GM19324 (cell line): ENCODE results near the gene TMEM82.

Experiments
- ATAC-seq: cut with Tn5 transposase; IDR thresholded peaks from one replicate; pipeline ENCODE4 v1.9.1; 2021; ENCODE audit warnings: mild to moderate bottlenecking, moderate library complexity; ENCODE audit not compliant: unreplicated experiment, low FRiP score

TMEM82 gene

DNA sequence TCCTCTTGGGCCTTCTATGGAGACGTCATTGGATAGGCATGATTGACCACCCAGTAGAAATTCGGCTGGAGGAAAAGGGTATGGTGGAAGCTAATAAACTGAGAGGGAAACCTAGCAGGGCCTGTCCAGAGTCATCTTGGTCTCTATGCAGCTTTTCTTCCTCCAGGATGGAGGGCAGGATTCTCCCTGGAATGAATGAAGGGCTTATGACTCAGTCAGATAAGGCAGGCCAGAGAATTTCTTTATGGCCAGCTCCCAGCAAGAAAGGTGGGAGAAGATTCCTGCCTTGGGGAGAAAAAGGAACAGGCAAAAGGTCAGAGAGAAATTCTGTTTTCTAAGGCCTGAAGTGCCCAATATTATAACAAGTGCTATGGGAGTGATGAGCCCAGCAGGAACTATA is 33.4 kb downstream of the TMEM82 start:
- ATAC-seq, result no peak

DNA sequence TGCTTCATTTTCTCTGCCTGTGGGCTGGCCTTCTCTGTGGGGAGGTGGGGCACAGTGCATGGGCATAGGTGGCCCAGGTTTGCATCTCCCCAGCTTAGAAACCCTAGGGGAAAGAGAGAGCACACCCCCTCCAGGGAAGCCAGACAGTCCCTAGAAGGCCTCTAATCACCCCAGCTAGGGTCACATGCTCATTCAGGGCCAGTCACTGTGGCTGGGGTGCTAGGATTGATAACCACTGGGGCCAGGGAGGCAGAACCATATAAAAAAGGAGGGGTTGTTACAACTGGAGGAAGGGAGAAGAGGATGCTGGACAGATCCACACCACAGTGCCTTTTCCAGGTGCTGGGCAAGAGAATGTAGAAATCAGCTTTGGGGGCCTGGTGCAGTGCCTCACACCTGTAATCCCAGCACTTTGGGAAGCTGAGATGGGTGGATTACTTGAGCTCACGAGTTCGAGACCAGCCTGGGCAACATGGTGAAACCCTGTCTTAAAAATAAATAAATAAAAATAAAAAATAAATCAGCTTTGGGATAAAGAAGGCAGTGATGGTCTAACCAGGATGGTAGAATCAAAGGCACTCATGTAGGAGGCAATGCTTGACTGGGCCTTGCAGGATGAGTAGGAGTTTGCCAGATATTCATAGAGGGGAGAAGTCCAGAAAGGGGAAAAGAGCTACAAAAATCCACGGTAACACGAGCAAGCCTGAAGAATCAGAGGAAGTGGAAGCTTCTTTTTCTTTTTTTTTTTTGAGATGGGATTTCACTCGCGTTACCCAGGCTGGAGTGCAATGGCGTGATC is 35.8 kb downstream of the TMEM82 start:
- ATAC-seq, result no peak

DNA sequence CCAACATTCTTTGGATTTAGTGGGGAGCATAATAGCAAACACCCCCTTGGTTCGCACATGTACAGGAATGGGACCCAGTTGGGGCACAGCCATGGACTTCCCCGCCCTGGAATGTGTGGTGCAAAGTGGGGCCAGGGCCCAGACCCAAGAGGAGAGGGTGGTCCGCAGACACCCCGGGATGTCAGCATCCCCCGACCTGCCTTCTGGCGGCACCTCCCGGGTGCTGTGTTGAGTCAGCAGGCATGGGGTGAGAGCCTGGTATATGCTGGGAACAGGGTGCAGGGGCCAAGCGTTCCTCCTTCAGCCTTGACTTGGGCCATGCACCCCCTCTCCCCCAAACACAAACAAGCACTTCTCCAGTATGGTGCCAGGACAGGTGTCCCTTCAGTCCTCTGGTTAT is 43.4 kb downstream of the TMEM82 start:
- no peak for ATAC-seq

DNA sequence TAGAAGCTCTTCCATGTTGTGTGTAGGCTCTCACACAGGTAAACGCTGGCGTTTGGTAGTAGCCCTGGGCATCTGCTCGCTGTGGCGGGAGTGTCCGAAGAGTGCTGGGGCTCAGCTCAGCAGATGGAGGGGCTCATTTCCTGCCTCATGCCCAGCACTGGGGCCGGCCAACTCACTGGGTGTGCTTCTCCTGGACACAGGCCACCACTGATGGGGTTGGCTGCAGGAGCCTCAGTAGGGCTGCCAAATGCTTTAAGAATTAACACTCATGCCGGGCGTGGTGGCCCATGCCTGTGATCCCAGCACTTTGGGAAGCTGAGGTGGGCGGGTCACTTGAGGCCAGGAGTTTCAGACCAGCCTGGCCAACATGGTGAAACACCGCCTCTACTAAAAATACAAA is 44.3 kb downstream of the TMEM82 start:
- no peak for ATAC-seq

DNA sequence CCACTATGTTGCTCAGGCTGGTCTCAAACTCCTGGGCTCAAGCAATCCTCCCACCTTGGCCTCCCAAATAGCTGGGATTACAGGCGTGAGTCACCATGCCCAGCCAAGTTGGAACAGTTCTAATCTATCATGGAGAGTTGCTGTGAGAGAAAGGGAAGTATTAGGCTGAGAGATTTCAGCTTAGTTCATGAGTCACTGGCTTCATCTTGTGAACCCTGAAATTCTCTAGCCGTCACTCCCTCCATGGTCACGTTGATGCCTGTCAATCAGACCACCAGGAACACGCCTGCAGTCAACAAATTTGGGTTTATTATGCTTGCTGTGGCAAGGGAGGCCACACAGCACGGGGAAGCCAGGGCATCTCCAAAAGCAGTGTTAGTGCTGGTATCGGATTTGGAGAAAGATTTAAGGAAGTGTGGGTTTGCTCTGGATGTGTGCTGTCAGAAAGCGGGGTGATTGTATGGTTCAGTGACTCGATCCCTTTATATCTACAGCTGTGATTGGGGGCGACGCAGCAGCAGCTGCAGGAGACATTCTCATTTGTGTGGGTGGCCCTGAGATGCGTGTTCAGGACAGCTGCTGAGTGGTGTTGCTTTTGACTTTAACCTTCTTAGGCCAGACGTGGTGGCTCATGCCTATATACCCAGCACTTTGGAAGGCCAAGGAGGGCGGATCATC is 46.5 kb downstream of the TMEM82 start:
- ATAC-seq, result no peak

DNA sequence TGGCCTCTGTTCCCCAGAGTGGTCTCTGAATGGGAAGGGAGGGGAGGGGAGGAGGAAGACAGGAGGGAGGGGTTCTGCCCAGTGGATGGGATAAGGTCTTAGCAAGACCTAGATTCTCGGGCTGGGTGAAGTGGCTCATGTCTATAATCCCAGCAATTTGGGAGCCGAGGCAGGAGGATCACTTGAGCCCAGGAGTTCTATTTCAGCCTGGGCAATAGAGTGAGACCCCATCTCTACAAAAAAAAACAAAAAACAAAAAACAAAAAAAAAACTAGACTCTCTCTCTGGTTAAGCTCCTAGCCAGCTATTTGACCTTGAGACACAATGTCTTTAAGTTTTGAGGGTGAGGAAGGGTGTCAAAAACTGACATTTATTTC is 53.8 kb downstream of the TMEM82 start:
- no peak for ATAC-seq
